ENCODE measurements around the gene C8A.

Gene C8A

GRCh38 chr1:56821462-56821797 lies 33.2 kb upstream of the C8A start:
- H3K4me1 ChIP-seq (ENCODE audit: control insufficient read depth in 1 of 2, insufficient read depth in 1 of 2, low read depth in 1 of 2, low read length in 1 of 2): no peaks in the 10 kb centered on the region
- H3K27me3 ChIP-seq: no peaks in the 10 kb centered on the region
- no peaks in the 10 kb centered on the region for H3K9me3 ChIP-seq
- no peak for TF ChIP-seq CTCF (IDR thresholded peaks at IDR 0.05)
- no peak overlapping the region for H3K4me3 ChIP-seq (ENCODE audit: low read depth in 1 of 2, low read length in 1 of 2)
- H3K36me3 ChIP-seq: no peaks in the 10 kb centered on the region
- H3K27ac ChIP-seq: no peak overlapping the region

- no peak for TF ChIP-seq CTCF (IDR thresholded peaks at IDR 0.05)
- H3K9me3 ChIP-seq: no peaks in the 10 kb centered on the region
- H3K4me1 ChIP-seq (ENCODE audit: control insufficient read depth in 1 of 2, insufficient read depth in 1 of 2, low read depth in 1 of 2, low read length in 1 of 2): no peaks in the 10 kb centered on the region
- no peak overlapping the region for H3K27ac ChIP-seq
- no peaks in the 10 kb centered on the region for H3K36me3 ChIP-seq
- H3K4me3 ChIP-seq (ENCODE audit: low read depth in 1 of 2, low read length in 1 of 2): no peak overlapping the region
- peaks cover 12% of the 10 kb centered on the region for H3K27me3 ChIP-seq
These were observed 30.3 kb upstream of the C8A start for GRCh38 chr1:56824271-56824670.

GRCh38 chr1:56824938-56825337 lies 29.7 kb upstream of the C8A start:
- Histone ChIP-seq H3K27me3 (peaks cover 14% of the 10 kb centered on the region), H3K9me3 (no peaks in the 10 kb centered on the region), H3K4me1 (ENCODE audit: control insufficient read depth in 1 of 2, insufficient read depth in 1 of 2, low read depth in 1 of 2, low read length in 1 of 2) (no peaks in the 10 kb centered on the region), H3K27ac (no peak overlapping the region), H3K36me3 (no peaks in the 10 kb centered on the region), H3K4me3 (ENCODE audit: low read depth in 1 of 2, low read length in 1 of 2) (no peak overlapping the region)
- no peak for TF ChIP-seq CTCF (IDR thresholded peaks at IDR 0.05)

- Histone ChIP-seq H3K27ac (no peak overlapping the region), H3K27me3 (peaks cover 14% of the 10 kb centered on the region), H3K36me3 (no peaks in the 10 kb centered on the region), H3K9me3 (no peaks in the 10 kb centered on the region), H3K4me1 (ENCODE audit: control insufficient read depth in 1 of 2, insufficient read depth in 1 of 2, low read depth in 1 of 2, low read length in 1 of 2) (no peaks in the 10 kb centered on the region), H3K4me3 (ENCODE audit: low read depth in 1 of 2, low read length in 1 of 2) (no peak overlapping the region)
- TF ChIP-seq CTCF (IDR thresholded peaks at IDR 0.05): no peak
These were observed 29.2 kb upstream of the C8A start for GRCh38 chr1:56825436-56825835.

GRCh38 chr1:56827711-56828110 lies 26.9 kb upstream of the C8A start:
- H3K9me3 ChIP-seq: no peaks in the 10 kb centered on the region
- H3K27ac ChIP-seq: no peak overlapping the region
- H3K4me3 ChIP-seq (ENCODE audit: low read depth in 1 of 2, low read length in 1 of 2): no peak overlapping the region
- H3K27me3 ChIP-seq: peaks cover 14% of the 10 kb centered on the region
- H3K36me3 ChIP-seq: no peaks in the 10 kb centered on the region
- no peaks in the 10 kb centered on the region for H3K4me1 ChIP-seq (ENCODE audit: control insufficient read depth in 1 of 2, insufficient read depth in 1 of 2, low read depth in 1 of 2, low read length in 1 of 2)
- TF ChIP-seq CTCF (IDR thresholded peaks at IDR 0.05): no peak

- TF ChIP-seq CTCF (IDR thresholded peaks at IDR 0.05): no peak
- Histone ChIP-seq H3K9me3 (no peaks in the 10 kb centered on the region), H3K27ac (no peak overlapping the region), H3K27me3 (peaks cover 14% of the 10 kb centered on the region), H3K4me1 (ENCODE audit: control insufficient read depth in 1 of 2, insufficient read depth in 1 of 2, low read depth in 1 of 2, low read length in 1 of 2) (no peaks in the 10 kb centered on the region), H3K4me3 (ENCODE audit: low read depth in 1 of 2, low read length in 1 of 2) (no peak overlapping the region), H3K36me3 (no peaks in the 10 kb centered on the region)
These were observed 24.5 kb upstream of the C8A start for GRCh38 chr1:56830052-56830451.

Measured in neutrophil (primary cell).